Endothelial cell (in vitro differentiated cells): Measurements from ENCODE around the gene RALGPS1. TPM values are rescaled to one million over a fixed set of nuclear protein-coding genes. Genes with fewer than 3 reads are reported as not detected.

ENCODE experiments used
- DNase-seq: peaks from one replicate; pipeline ENCODE4 v3.0.0; 2021; ENCODE audit warnings: low spot score
- H3K27ac Mint-ChIP-seq: one replicate; pipeline ENCODE4 v1.8.0; 2021; ENCODE audit warnings: mixed read lengths, inconsistent platforms; ENCODE audit not compliant: unreplicated experiment
- H3K27me3 Mint-ChIP-seq: one replicate; pipeline ENCODE4 v1.8.0; 2021; ENCODE audit warnings: mild to moderate bottlenecking, moderate library complexity, mixed read lengths, inconsistent platforms; ENCODE audit not compliant: unreplicated experiment
- H3K36me3 Mint-ChIP-seq: one replicate; pipeline ENCODE4 v1.8.0; 2021; ENCODE audit warnings: mild to moderate bottlenecking, low read depth, mixed read lengths, inconsistent platforms; ENCODE audit not compliant: unreplicated experiment
- H3K4me1 Mint-ChIP-seq: one replicate; pipeline ENCODE4 v1.8.0; 2021; ENCODE audit warnings: mild to moderate bottlenecking, mixed read lengths, inconsistent platforms; ENCODE audit not compliant: unreplicated experiment
- H3K4me3 Mint-ChIP-seq: one replicate; pipeline ENCODE4 v1.8.0; 2021; ENCODE audit warnings: mild to moderate bottlenecking, mixed read lengths, inconsistent platforms; ENCODE audit not compliant: unreplicated experiment
- H3K9me3 Mint-ChIP-seq: one replicate; pipeline ENCODE4 v1.8.0; 2021; ENCODE audit warnings: mixed read lengths, inconsistent platforms; ENCODE audit not compliant: unreplicated experiment
- CTCF ChIP-seq: fragments of 200-600 bp; sonication (generic); IDR thresholded peaks from one replicate; pipeline ENCODE4 v1.5.0; 2021; ENCODE audit warnings: antibody characterized with exemption; ENCODE audit not compliant: unreplicated experiment
- total RNA-seq: library from RNA; stranded (reverse); fragmentation: NEBNext Ultra II Directional; extraction: Animal tissue kit (Norgen Biotek cat#: 25700); gene quantifications from one replicate; pipeline ENCODE4 v1.2.1, GENCODE V29; 2021; ENCODE audit not compliant: unreplicated experiment

Gene RALGPS1
- total RNA-seq, 1 donor from 2014 or later, result 6.4 TPM

GRCh38 chr9:127077644-127077946, 163.0 kb downstream of the RALGPS1 start:
- no peak for DNase-seq
- H3K4me3 Mint-ChIP-seq, result no peak overlapping the region
- peaks cover 3% of the 10 kb centered on the region for H3K27me3 Mint-ChIP-seq
- no peaks in the 10 kb centered on the region for H3K9me3 Mint-ChIP-seq
- H3K27ac Mint-ChIP-seq, result no peak overlapping the region
- no peak for TF ChIP-seq CTCF
- H3K36me3 Mint-ChIP-seq, result peaks cover 4% of the 10 kb centered on the region
- H3K4me1 Mint-ChIP-seq, result peaks cover 18% of the 10 kb centered on the region

GRCh38 chr9:127078336-127078735, 163.8 kb downstream of the RALGPS1 start:
- H3K36me3 Mint-ChIP-seq, result peaks cover 4% of the 10 kb centered on the region
- TF ChIP-seq CTCF, result no peak
- peaks cover 21% of the 10 kb centered on the region for H3K4me1 Mint-ChIP-seq
- no peak overlapping the region for H3K4me3 Mint-ChIP-seq
- no peak for DNase-seq
- peaks cover 3% of the 10 kb centered on the region for H3K27me3 Mint-ChIP-seq
- H3K27ac Mint-ChIP-seq, result no peak overlapping the region
- no peaks in the 10 kb centered on the region for H3K9me3 Mint-ChIP-seq

GRCh38 chr9:127078988-127079387, 164.4 kb downstream of the RALGPS1 start:
- no peak overlapping the region for H3K4me3 Mint-ChIP-seq
- TF ChIP-seq CTCF, result no peak
- no peak overlapping the region for H3K27ac Mint-ChIP-seq
- H3K36me3 Mint-ChIP-seq, result peaks cover 4% of the 10 kb centered on the region
- DNase-seq, result no peak
- no peaks in the 10 kb centered on the region for H3K9me3 Mint-ChIP-seq
- H3K27me3 Mint-ChIP-seq, result peaks cover 3% of the 10 kb centered on the region
- H3K4me1 Mint-ChIP-seq, result peaks cover 22% of the 10 kb centered on the region

GRCh38 chr9:127079446-127080140, 165.0 kb downstream of the RALGPS1 start:
- no peak for TF ChIP-seq CTCF
- no peak overlapping the region for H3K27ac Mint-ChIP-seq
- peaks cover 3% of the 10 kb centered on the region for H3K27me3 Mint-ChIP-seq
- DNase-seq, result no peak
- no peak overlapping the region for H3K4me3 Mint-ChIP-seq
- peaks cover 4% of the 10 kb centered on the region for H3K36me3 Mint-ChIP-seq
- peaks cover 24% of the 10 kb centered on the region for H3K4me1 Mint-ChIP-seq
- no peaks in the 10 kb centered on the region for H3K9me3 Mint-ChIP-seq

GRCh38 chr9:127081250-127082185, 166.9 kb downstream of the RALGPS1 start:
- peaks cover 15% of the 10 kb centered on the region for H3K4me1 Mint-ChIP-seq
- H3K4me3 Mint-ChIP-seq, result no peak overlapping the region

More at GRCh38 chr9:127081250-127082185, 166.9 kb downstream of the RALGPS1 start:
- Mint-ChIP-seq H3K27me3 (peaks cover 3% of the 10 kb centered on the region), H3K27ac (no peak overlapping the region), H3K36me3 (peaks cover 4% of the 10 kb centered on the region), H3K9me3 (no peaks in the 10 kb centered on the region)
- TF ChIP-seq CTCF, result no peak
- no peak for DNase-seq
